HG03196 (cell line): ENCODE measurements around the gene TULP1.
"Not testable (repeated sequence)": the region's sequence is repeated elsewhere in the genome, so short reads cannot be mapped to it uniquely, and the experiment has no call there.

Source experiments
- ATAC-seq: cut with Tn5 transposase; IDR thresholded peaks from one replicate; pipeline ENCODE4 v1.9.1; 2021; ENCODE audit not compliant: unreplicated experiment

Gene TULP1

GRCh38 chr6:35522151-35522550 is 9.5 kb upstream of the TULP1 start:
- no peak for ATAC-seq

- ATAC-seq = no peak
Measured at GRCh38 chr6:35521235-35521634, 8.5 kb upstream of the TULP1 start.

- no peak for ATAC-seq
Measured at GRCh38 chr6:35519313-35520015, 6.8 kb upstream of the TULP1 start.

GRCh38 chr6:35518566-35519312 is 6.0 kb upstream of the TULP1 start:
- no peak for ATAC-seq

GRCh38 chr6:35517978-35518377 is 5.3 kb upstream of the TULP1 start:
- ATAC-seq = not testable (repeated sequence)

- no peak for ATAC-seq
Measured at GRCh38 chr6:35516712-35517111, 4.0 kb upstream of the TULP1 start.

- ATAC-seq = not testable (repeated sequence)
Measured at GRCh38 chr6:35515939-35516338, 3.2 kb upstream of the TULP1 start.

- ATAC-seq = no peak
Measured at GRCh38 chr6:35514587-35514986, 1.9 kb upstream of the TULP1 start.

GRCh38 chr6:35512006-35512405 is 690 bp downstream of the TULP1 start:
- no peak for ATAC-seq

- ATAC-seq = no peak
Measured at GRCh38 chr6:35511562-35511941, 1.1 kb downstream of the TULP1 start.

GRCh38 chr6:35510916-35511561 is 1.7 kb downstream of the TULP1 start:
- ATAC-seq = no peak

- ATAC-seq = no peak
Measured at GRCh38 chr6:35508542-35508941, 4.2 kb downstream of the TULP1 start.

GRCh38 chr6:35508027-35508426 is 4.7 kb downstream of the TULP1 start:
- no peak for ATAC-seq

GRCh38 chr6:35507221-35507620 is 5.5 kb downstream of the TULP1 start:
- no peak for ATAC-seq

- no peak for ATAC-seq
Measured at GRCh38 chr6:35506536-35506935, 6.2 kb downstream of the TULP1 start.

- no peak for ATAC-seq
Measured at GRCh38 chr6:35505999-35506412, 6.7 kb downstream of the TULP1 start.

GRCh38 chr6:35503534-35503933 is 9.2 kb downstream of the TULP1 start:
- ATAC-seq = no peak

- no peak for ATAC-seq
Measured at GRCh38 chr6:35501784-35502183, 10.9 kb downstream of the TULP1 start.

GRCh38 chr6:35500782-35501181 is 11.9 kb downstream of the TULP1 start:
- ATAC-seq = no peak

GRCh38 chr6:35499372-35499771 is 13.3 kb downstream of the TULP1 start:
- ATAC-seq = no peak

GRCh38 chr6:35498422-35499067 is 14.2 kb downstream of the TULP1 start:
- ATAC-seq = no peak
